ENCODE measurements around the gene FNTB. TPM values are rescaled to one million over a fixed set of nuclear protein-coding genes. Genes with fewer than 3 reads are reported as not detected.
"Not testable (repeated sequence)": the region's sequence is repeated elsewhere in the genome, so short reads cannot be mapped to it uniquely, and the experiment has no call there.

FNTB gene
- total RNA-seq, 1 donor from 2014 or later: 16.9 TPM

- DNase-seq (ENCODE audit: low spot score): no peak
- Mint-ChIP-seq H3K27me3 (ENCODE audit: unreplicated experiment) (no peaks in the 10 kb centered on the region), H3K4me1 (ENCODE audit: unreplicated experiment) (peaks cover under 1% of the 10 kb centered on the region), H3K27ac (ENCODE audit: unreplicated experiment) (no peak overlapping the region), H3K9me3 (ENCODE audit: unreplicated experiment) (no peaks in the 10 kb centered on the region), H3K36me3 (ENCODE audit: low read depth, unreplicated experiment) (peaks cover 16% of the 10 kb centered on the region), H3K4me3 (ENCODE audit: unreplicated experiment) (no peak overlapping the region)
- no peak for TF ChIP-seq CTCF (IDR thresholded peaks at IDR 0.05; ENCODE audit: unreplicated experiment)
These were observed 38.3 kb downstream of the FNTB start for GRCh38 chr14:65024957-65025356.

GRCh38 chr14:65025818-65026217, 39.1 kb downstream of the FNTB start:
- Mint-ChIP-seq H3K9me3 (ENCODE audit: unreplicated experiment) (no peaks in the 10 kb centered on the region), H3K27me3 (ENCODE audit: unreplicated experiment) (no peaks in the 10 kb centered on the region), H3K4me3 (ENCODE audit: unreplicated experiment) (no peak overlapping the region), H3K4me1 (ENCODE audit: unreplicated experiment) (no peaks in the 10 kb centered on the region), H3K27ac (ENCODE audit: unreplicated experiment) (no peak overlapping the region), H3K36me3 (ENCODE audit: low read depth, unreplicated experiment) (peaks cover 16% of the 10 kb centered on the region)
- no peak for TF ChIP-seq CTCF (IDR thresholded peaks at IDR 0.05; ENCODE audit: unreplicated experiment)
- no peak for DNase-seq (ENCODE audit: low spot score)

- Mint-ChIP-seq H3K4me3 (ENCODE audit: unreplicated experiment) (no peak overlapping the region), H3K36me3 (ENCODE audit: low read depth, unreplicated experiment) (peaks cover 16% of the 10 kb centered on the region), H3K27ac (ENCODE audit: unreplicated experiment) (no peak overlapping the region), H3K4me1 (ENCODE audit: unreplicated experiment) (no peaks in the 10 kb centered on the region), H3K27me3 (ENCODE audit: unreplicated experiment) (no peaks in the 10 kb centered on the region), H3K9me3 (ENCODE audit: unreplicated experiment) (no peaks in the 10 kb centered on the region)
- no peak for DNase-seq (ENCODE audit: low spot score)
- TF ChIP-seq CTCF (IDR thresholded peaks at IDR 0.05; ENCODE audit: unreplicated experiment): no peak
These were observed 39.8 kb downstream of the FNTB start for GRCh38 chr14:65026526-65026925.

- DNase-seq (ENCODE audit: low spot score): no peak
- Mint-ChIP-seq H3K36me3 (ENCODE audit: low read depth, unreplicated experiment) (peaks cover 18% of the 10 kb centered on the region), H3K4me1 (ENCODE audit: unreplicated experiment) (no peaks in the 10 kb centered on the region), H3K4me3 (ENCODE audit: unreplicated experiment) (no peak overlapping the region), H3K9me3 (ENCODE audit: unreplicated experiment) (no peaks in the 10 kb centered on the region), H3K27me3 (ENCODE audit: unreplicated experiment) (no peaks in the 10 kb centered on the region), H3K27ac (ENCODE audit: unreplicated experiment) (no peak overlapping the region)
- no peak for TF ChIP-seq CTCF (IDR thresholded peaks at IDR 0.05; ENCODE audit: unreplicated experiment)
These were observed 40.6 kb downstream of the FNTB start for GRCh38 chr14:65027127-65027799.

- Mint-ChIP-seq H3K4me1 (ENCODE audit: unreplicated experiment) (no peaks in the 10 kb centered on the region), H3K27me3 (ENCODE audit: unreplicated experiment) (no peaks in the 10 kb centered on the region), H3K27ac (ENCODE audit: unreplicated experiment) (no peak overlapping the region), H3K36me3 (ENCODE audit: low read depth, unreplicated experiment) (peaks cover 22% of the 10 kb centered on the region), H3K9me3 (ENCODE audit: unreplicated experiment) (no peaks in the 10 kb centered on the region), H3K4me3 (ENCODE audit: unreplicated experiment) (no peak overlapping the region)
- TF ChIP-seq CTCF (IDR thresholded peaks at IDR 0.05; ENCODE audit: unreplicated experiment): no peak
- no peak for DNase-seq (ENCODE audit: low spot score)
These were observed 42.2 kb downstream of the FNTB start for GRCh38 chr14:65028937-65029336.

- not testable (repeated sequence) for H3K4me1 Mint-ChIP-seq (ENCODE audit: unreplicated experiment); H3K4me3 Mint-ChIP-seq (ENCODE audit: unreplicated experiment); H3K27me3 Mint-ChIP-seq (ENCODE audit: unreplicated experiment); DNase-seq (ENCODE audit: low spot score); H3K9me3 Mint-ChIP-seq (ENCODE audit: unreplicated experiment); H3K27ac Mint-ChIP-seq (ENCODE audit: unreplicated experiment)
- H3K36me3 Mint-ChIP-seq (ENCODE audit: low read depth, unreplicated experiment): peaks cover 22% of the 10 kb centered on the region
These were observed 44.6 kb downstream of the FNTB start for GRCh38 chr14:65031321-65031720.

Data from endothelial cell (in vitro differentiated cells).